Neural progenitor cell (in vitro differentiated cells): ENCODE data around the gene CRYBA4.

Source experiments
- CTCF ChIP-seq: fragments of 200-600 bp; sonication (generic); IDR thresholded peaks from 2 replicates; pipeline ENCODE4 v1.5.1; 2017; ENCODE audit warnings: antibody characterized with exemption, mild to moderate bottlenecking
- EZH2 ChIP-seq: fragments of 200-600 bp; sonication (generic); IDR thresholded peaks from 2 replicates; pipeline ENCODE4 v1.6.1; 2017; ENCODE audit warnings: antibody characterized with exemption, mild to moderate bottlenecking, moderate library complexity

DNA sequence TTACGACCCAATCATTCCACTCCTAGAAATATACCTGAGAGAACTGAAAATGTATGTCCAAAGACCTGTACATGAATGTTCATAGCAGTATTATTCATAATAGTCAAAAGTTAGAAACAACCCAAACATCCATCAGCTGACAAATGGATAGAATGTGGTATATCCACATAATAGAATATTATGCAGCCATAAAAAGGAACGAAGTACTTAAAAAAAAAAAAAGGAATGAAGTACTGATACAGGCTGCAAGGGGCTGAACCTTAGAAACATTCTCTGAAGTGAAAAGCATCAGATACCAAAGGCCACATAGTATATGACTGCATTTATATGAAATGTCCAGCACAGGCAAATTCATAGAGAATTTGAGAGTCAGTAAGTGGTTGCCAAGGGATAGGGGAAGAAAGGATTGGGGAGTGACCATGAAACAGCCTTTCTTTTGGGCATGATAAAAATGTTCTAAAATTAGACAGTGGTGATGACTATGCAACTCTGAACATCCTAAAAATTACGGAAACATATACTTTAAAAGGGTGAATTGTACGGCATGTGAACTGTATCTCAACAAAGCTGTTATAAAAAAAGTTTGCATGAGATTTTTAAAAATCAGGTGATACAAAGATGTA lies 33.7 kb upstream of the CRYBA4 start:
- TF ChIP-seq CTCF = no peak
- no peak for TF ChIP-seq EZH2
